HG02610 (cell line): ENCODE results near the gene EDIL3.
"Not testable (repeated sequence)": the region's sequence is repeated elsewhere in the genome, so short reads cannot be mapped to it uniquely, and the experiment has no call there.

Experiments used
- ATAC-seq: cut with Tn5 transposase; IDR thresholded peaks from one replicate; pipeline ENCODE4 v1.9.1; 2021; ENCODE audit warnings: mild to moderate bottlenecking, moderate library complexity; ENCODE audit not compliant: unreplicated experiment

The EDIL3 gene

DNA sequence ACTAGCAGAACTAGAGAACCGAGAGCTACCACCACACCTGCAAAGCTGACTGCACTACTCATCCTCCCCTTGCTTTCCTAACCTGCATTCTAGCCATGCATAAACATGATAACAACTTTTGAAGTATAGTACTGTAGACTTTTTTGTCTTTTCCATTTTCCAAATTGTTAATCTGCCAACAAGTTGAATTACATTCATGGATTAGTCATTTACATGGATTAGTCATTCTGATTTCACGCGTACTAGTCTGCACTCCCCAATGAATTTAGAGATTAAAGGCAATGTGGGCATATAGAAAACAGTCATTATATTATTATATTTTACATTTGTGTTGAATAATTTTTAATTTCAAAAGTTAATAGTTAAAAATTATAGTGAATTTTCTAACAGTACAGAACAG, 81.4 kb downstream of the EDIL3 start:
- no peak for ATAC-seq

DNA sequence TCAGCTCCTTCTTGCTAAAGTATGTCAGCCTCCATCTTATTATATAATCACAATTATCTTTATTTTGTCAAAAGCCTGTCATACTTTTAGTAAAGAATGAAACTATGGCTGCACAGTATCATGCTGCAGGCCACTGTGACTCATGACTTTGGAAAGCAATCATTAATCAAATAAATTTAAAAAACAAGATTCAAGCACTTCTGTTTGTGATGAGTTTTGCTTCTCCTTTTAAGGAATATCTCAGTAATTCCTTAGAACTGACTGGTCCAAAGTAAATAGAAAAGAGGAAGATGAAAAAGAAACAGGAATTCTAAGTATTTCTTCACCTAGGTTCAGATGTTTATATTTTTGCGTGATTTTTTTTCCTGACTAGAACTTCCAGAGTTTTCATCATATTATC, 83.1 kb downstream of the EDIL3 start:
- no peak for ATAC-seq

DNA sequence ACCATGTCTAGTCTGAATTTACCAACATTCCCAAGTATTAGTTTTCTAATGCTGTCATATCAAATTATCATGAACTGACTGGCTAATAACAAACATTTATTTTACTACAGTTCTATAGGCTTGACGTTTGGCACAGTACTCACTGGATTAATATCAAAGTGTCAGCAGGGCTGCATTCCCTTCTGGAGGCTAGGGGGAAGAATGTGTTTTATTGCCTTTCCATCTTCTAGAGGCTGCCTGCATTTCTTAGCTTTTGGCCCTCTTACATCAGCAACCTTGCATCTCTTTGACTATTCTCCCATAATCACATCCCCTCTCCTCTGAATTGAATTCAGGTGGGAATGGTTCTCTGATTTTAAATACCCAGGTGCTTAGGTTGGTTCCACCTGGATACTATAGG, 84.7 kb downstream of the EDIL3 start:
- no peak for ATAC-seq

DNA sequence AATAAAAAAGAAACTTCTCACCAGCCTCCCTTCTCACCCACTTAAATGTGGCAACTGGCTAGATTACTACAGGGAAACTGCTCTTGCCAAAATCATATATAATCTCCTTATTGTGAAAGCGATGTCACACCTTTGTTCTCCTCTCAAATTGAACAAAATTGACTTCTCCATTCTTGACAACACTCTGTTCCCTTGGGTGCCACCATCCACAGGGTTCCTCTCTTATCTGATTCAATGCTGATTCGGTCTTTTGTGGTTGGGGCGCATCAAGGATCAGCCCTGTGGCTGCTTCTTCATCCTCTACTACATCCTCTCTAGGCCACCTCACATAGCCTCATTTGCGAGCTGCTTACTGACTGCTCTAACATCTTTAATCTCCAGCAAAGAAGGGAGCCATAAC, 86.1 kb downstream of the EDIL3 start:
- ATAC-seq = no peak

DNA sequence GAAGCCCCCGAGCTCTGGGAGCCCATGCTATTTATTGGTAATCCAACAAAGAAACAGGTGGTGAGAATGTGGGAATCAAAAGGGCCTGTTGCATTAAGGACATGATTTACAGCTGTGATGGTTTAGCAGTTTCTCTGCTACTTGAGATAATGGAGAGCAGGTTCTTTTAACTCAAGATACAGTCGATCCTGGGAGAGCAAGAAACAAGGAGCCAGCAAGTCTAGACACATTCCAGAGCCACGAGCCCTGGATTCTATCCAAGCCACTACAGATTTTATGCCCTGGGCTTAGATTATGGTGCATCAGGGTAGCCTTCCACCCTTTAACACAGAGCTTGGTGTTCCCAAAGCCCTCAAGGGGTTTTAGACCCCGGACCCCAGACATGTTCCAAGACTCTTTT, 87.0 kb downstream of the EDIL3 start:
- ATAC-seq = not testable (repeated sequence)

DNA sequence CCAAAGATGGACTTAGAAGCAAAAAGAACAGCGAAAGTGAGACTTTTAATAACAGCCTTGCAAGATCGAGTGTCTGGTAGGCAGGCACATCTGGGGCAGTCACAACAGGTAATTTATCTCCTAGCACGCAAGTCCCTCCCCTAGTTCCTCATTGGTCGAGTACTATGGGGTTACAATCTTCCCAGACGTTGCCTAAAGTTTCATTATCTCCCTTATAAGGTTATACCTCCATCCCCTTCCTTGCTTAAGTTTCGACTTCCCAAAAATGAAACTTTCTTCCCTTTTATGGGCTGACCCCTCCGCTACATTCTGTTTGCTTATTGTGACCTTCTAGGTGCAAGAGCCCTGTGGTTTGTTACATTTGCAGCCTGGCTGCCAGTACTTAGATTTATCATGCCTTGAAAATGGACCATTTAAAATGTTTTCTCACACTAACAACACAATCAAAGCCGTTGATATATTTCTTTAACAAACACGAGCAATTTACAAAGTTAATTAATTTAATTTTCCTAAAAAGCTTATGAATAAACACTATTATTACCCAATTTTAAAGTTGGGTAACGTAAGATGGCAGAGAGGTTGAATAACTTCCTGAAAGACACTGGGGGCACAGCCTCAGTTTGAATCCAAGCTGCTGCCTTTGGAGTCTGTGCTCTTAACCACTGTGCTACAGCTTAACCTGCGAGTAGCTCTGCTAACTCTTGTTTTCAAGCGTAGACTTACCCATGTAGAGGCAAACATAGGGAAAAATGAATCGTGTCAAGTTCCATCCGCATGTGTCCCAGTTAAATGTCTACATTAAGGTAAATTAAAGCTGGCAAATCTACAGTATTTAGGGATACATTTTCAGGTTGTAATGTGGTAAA, 91.7 kb downstream of the EDIL3 start:
- no peak for ATAC-seq

DNA sequence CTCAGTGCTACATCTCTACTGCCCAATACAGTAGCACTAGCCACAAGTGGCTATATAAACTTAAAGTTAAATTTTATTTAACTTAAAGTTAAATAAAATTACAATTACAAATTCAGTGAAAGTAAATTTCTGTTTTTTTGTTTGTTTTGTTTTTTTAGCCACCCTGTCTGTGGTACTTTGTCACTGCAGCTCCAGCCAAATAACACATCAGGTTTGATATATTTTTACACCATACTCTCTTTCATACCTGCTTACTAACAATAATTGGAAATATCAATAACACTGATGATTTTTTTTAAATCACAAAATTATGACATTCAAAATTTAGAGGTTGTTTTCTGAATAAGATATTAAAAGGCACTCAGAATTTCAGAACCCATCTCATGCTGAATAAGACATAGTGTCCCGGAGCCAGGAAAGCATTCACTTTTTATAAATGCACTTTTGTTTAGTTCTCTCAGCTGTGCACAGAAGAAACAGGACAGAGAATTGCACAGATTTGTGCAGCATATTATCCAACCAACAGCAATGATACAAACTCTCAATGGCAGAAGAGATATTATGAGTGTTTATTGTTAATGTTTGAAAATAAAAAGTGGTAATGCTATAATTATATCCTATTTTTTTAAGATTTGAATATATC, 92.6 kb downstream of the EDIL3 start:
- no peak for ATAC-seq

DNA sequence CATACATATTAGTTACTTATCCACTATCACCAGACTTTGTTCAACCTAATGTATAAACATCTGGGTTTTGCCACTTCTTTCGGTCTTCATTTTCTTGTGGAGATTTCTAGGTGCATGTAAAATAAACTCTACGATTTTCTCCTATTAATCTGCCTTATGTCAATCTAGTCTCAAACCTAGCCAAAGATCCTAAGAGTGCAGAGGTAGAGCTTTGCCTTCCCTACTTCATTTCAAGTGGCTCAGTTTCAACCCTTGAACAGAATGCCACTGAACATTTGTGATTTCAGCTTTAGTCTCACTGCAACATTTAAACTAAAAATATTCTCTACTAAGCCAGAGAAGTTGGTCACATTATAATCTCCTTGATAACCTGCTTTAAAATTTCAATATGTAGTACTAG, 94.0 kb downstream of the EDIL3 start:
- ATAC-seq = no peak

DNA sequence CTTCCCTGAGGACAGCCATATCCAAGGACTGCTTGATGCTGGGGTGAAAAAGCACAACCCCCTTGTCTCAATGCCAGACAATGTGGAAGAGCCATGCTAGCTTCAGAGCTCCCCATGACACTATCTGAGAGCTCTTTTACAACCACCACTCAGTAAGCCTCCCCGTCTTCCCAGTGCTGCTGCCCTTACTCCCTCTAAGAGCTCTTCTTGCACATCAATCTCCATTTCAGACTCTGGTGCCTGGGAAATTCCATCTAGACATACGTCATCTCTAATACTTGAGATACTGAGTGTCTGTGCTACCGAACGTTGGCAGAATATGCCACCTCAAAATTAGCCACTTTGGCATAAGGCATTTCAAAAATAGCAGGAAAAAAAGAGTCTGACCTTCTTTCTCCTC, 94.5 kb downstream of the EDIL3 start:
- no peak for ATAC-seq

DNA sequence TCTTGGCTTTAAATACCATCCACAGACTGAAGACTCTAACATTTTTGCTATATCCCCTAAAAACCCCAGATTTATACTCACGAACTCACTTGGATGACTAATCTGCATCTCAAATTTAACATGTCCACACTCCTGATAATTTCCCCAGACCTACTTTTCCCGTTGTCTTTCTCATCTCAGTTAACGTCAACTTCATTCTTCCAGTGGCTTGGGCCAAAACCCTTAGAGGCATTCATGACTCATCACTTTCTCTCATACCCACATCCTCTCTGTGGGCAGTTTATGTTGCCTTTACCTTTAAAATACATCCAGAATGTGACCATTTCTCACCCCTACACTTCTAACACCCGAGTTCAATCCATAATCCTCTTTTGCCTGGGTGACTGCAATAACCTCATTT, 96.7 kb downstream of the EDIL3 start:
- peak; percentile 98 for ATAC-seq

DNA sequence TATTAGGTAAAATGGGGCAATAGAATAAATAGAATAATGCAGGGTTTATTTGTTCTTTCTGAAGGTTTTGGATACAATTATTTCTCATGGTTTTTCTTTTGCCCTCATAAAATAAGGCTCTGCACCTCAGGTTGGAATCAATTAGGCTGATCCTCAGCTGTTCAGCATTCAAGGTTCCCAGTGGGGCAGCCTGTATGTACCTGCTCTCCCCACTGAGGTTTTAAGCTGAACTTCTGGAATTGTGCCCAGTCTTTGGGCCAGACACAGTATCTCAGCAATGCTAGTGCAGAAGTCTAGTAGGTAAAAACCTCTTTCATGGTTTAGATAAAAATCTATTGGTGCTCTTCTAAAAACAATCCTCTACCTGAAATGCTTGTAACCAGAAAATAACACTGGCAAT, 98.0 kb downstream of the EDIL3 start:
- ATAC-seq = no peak

DNA sequence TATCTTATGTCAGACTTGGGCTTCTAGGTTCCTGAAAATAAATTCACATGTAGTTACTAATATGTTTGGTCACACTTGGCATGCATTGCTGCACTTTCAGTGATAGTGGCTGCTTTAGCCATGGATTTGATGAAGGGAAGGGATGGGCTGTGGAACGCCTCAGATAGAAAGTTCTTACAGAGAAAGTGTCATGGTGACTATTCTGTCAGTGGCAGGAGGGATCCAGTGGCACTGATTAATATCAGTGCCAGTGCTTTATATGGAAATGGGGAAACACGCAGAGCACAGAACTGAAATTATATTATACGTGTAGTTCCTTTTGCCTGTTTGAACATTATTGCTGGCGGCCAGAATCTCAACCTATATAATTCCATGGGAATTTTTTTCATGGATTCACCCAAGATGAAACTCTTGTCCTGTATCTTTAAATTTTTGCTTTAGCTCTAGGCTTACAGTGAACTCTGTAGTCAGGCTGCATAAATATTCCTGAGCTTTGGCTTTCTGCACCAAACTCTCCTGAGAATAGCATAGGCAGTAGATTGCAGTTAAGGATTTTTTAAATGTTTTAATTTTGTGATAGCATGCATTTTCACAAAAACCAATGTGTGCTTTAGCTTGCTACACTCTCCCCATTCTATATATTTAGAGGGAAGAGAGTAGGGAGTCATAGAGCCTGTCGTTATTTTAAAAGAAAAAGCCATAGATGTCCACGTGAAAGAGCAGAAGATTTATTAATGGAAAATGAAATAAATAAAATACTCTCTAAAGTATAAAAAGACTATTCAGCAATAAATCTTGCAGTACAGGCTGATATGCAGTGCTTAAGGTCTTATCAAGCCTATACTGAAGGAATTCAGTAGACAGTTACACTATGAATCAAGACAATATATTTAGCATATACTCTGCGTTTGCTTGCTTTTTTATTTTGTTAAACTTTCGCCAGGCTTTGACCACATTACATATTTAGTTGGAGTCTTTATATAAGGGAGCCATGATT, 98.7 kb downstream of the EDIL3 start:
- no peak for ATAC-seq

DNA sequence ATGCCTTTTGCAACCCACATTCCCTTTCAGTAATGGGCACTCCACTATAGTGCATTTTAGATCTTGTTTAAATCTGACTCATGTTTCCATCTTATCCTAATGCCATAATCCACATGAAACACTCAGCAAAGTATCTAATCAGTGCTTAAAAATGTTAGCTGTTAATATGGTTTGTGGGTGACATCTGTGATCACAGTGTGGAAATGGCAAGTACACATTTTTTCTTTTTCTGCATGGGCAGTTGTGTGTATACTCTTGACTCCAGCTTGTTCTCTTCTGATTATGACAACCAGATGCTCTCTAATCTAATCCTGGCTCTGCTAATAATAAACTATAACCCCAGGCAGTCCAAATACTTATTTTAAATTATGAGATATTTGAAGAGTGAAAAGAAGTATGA, 103.3 kb downstream of the EDIL3 start:
- ATAC-seq = no peak

DNA sequence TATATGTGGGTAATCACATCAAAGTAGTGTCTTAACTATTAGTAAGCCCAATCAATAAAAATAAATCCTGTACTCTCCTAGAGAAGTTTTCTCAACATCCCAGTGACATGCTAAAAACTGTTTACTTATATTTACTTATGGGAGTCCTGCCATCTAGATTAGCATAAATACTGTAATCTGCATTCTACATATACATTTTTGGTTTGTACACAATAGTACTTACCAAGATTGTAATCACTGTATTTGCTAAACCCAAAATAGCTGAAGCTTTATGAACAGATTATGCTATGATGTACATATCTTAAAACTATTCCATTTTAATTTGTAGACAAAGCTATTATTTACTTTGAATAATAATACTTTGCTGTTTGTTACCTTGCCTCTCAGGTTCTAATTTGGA, 105.4 kb downstream of the EDIL3 start:
- no peak for ATAC-seq

DNA sequence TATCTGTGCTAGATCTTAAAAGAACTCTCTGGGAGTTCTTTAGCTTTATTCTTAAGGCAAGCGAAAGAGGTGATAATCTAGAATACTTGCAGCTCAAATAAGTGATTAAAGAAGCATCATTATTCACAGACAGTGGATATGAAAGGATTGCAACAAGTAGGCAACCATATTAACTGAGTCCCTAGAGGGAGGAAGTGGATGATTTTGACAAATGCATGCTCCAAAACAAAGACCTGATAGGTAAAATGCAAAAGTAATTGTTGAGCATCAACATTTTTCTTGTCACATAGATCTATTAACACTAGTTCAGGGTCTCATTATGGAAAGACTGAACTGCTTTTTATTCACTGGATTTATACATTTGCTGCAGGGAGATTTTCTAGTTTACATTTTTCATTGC, 109.1 kb downstream of the EDIL3 start:
- no peak for ATAC-seq

DNA sequence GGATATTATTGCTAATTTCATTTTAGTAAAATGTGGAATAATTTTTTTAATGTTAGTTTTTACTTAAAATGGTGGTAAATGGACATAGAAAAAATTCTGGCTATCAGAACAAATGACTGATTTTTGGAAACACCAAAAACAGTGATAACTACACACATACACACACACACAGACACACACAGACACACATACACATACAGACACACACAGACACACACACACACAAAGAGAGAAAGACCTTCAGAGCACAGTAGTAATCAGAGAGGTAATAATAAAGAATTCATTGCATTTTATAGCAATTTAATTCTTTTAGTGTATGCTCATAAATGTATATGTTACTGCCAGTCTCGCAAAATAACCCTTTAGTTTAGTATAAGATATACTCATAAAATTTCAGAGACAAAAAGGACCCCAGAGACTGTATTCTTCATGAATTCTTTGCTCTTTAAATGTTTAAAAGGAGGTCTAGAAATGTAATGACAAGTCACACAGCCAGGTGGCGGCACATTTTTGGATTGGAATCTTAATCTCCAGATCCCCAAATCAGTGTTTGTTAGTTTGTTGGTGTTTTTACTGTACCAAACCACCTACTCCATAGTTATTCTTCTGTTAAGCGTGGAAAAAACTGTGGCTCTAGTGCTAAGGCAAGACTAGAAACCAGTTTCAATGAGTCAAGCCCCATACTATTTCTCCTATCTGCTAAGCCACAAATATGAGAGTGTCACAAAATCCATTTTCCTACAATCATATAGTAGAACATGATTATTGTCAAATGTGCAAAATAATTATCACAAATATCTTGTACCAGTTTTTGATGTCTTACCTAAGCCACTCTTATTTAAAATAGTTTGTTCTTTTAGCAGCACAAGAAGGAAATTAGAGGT, 109.9 kb downstream of the EDIL3 start:
- ATAC-seq = no peak

DNA sequence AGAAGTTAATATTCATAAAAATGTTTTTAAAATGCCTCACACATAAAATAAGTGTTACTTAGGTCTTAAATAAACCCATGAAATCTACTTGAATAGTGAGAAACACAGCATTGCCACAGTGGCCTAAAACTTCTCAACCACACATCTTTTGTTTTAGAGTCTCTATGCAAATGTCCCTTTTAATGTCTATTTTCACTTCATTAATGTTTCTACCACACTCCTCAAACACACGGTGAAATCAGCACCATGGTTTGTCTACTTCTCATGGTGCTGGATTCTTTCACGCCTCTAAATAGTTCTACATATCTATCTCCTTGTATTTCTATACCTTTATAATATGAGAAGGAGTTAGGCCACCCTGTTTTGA, 111.2 kb downstream of the EDIL3 start:
- ATAC-seq = peak; percentile 89

DNA sequence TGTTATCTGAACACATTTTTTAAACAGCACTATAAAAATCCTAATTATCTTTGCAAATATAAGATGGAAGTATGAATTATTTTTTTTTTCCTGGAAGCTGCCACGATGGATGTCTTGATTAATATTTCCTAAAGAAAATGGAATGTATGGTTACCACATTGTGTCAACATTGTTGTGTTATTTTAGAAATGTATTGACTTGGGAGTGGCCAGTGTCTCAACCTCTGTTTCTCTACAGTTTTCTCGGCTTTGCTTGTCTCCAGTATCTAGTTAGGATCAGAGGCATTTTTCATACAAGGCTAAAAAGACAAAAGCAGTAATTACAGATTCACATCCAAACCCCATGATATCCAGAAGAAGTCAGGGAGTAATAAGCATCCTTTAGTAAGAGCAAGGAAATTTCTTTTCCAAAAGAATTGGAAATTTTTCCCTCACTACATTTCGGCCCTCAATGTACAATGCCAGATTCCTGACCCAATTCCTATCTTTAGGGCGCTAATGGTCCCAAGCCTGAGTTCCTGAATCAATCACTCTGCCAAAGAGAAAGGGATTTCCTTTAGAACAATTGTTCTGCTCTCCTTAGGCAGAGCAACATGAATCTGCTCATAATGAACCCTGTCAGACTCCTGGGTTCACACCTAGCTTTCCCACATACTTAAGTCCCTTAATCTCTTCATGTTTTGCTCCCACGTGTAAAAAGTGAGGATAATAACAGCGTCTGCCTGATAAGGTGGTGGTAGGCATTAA, 111.7 kb downstream of the EDIL3 start:
- peak; percentile 32 for ATAC-seq

DNA sequence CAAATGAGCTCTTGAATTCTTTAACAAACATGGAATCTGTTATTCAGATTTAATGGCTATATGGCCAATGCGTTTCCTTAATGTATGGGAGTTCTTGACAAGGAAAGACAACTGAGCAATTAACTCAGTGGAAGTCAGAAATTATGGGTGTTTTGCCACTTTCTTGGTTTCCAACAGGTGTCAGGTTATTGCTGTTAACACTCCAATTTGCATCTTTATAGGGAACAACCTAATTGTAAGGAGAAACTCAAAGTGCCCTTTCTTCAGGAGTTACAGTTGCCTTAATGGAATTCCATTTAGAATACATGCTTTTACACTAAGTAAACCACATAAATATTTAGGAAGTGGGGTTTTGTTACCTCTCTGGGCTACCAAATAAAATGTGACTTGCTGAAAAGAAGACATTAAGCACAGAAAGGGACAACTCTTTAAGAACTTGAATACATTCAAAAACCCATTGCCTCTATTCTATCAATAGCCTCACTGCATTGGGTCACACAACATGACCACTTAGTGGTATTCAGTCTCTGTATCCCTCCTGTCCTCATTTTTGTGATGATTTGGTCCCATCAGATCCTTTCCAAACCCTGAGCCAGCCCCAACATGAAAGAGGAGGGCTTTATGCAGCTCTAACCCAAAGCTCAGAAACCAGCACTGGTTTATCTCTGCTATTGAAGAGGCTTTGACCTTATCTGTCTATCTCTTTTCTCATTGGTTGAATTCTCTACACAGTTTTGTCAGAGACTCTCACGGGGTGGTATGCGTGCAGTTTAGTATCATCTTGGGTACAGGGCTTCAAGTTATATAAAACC, 118.7 kb downstream of the EDIL3 start:
- no peak for ATAC-seq
